Muscle layer of colon (tissue), 2 donors: ENCODE data around the gene SLC29A3.

Source experiments
- H3K27ac ChIP-seq: one replicate; pipeline ENCODE4 v1.7.0; 2013; ENCODE audit warnings: low read depth, mild to moderate bottlenecking, low read length, moderate library complexity
- H3K27me3 ChIP-seq, 2 donors: one replicate each; pipeline ENCODE4 v1.7.0; 2013; ENCODE audit warnings: low read length in 2 of 2, mild to moderate bottlenecking in 2 of 2; ENCODE audit not compliant: insufficient read depth in 2 of 2, control insufficient read depth in 1 of 2
- H3K36me3 ChIP-seq: one replicate; pipeline ENCODE4 v1.7.0; 2013; ENCODE audit warnings: mild to moderate bottlenecking, low read length; ENCODE audit not compliant: insufficient read depth
- H3K4me1 ChIP-seq: one replicate; pipeline ENCODE4 v1.7.0; 2013; ENCODE audit warnings: mild to moderate bottlenecking, low read length; ENCODE audit not compliant: insufficient read depth
- H3K4me3 ChIP-seq, 2 donors: one replicate each; pipeline ENCODE4 v1.7.0; 2013; ENCODE audit warnings: low read length in 2 of 2, low read depth in 1 of 2, mild to moderate bottlenecking in 1 of 2, moderate library complexity in 1 of 2
- H3K9ac ChIP-seq: one replicate; pipeline ENCODE4 v1.7.0; 2013; ENCODE audit warnings: low read length
- H3K9me3 ChIP-seq: one replicate; pipeline ENCODE4 v1.7.0; 2013; ENCODE audit warnings: mild to moderate bottlenecking, low read length
- donor health status: abdominal sarcoma.
- donor health status: Adenocarcinoma of cecum.

SLC29A3 gene

DNA sequence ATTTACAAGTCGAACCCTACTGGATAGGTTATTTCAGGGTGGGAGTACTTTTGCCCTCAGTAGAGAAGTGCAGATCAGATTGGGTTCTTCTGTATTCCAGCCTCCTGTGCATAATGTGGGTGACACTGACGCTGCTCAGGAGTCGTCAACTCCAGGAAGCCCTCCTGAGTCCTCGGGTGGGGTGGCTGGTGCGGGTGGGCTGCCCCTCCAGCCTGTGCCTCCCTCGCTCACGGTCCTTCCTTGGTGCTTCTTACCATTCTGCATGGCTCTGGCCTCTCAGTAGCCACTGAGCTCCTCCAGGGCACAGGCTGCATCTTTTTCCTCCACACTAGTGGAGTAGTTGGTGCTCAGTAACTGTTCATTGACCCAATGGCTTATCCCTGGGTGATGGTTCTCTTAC is 82.0 kb downstream of the SLC29A3 start:
- H3K27ac ChIP-seq = no peak overlapping the region
- H3K27me3 ChIP-seq = peaks cover 38 to 46% of the 10 kb centered on the region in 2 donors
- H3K4me1 ChIP-seq = peaks cover 11% of the 10 kb centered on the region
- no peaks in the 10 kb centered on the region for H3K9me3 ChIP-seq
- H3K4me3 ChIP-seq = no peak overlapping the region
- H3K9ac ChIP-seq = no peak overlapping the region
- no peaks in the 10 kb centered on the region for H3K36me3 ChIP-seq

- H3K27ac ChIP-seq = no peak overlapping the region
- H3K4me1 ChIP-seq = peaks cover 11% of the 10 kb centered on the region
- peaks cover 38 to 46% of the 10 kb centered on the region in 2 donors for H3K27me3 ChIP-seq
- no peak overlapping the region for H3K4me3 ChIP-seq
- H3K9ac ChIP-seq = no peak overlapping the region
- H3K9me3 ChIP-seq = no peaks in the 10 kb centered on the region
- H3K36me3 ChIP-seq = no peaks in the 10 kb centered on the region
These were observed 82.9 kb downstream of the SLC29A3 start for GRCh38 chr10:71402005-71402404.

GRCh38 chr10:71404503-71405295 is 85.6 kb downstream of the SLC29A3 start:
- H3K36me3 ChIP-seq = no peaks in the 10 kb centered on the region
- H3K4me1 ChIP-seq = no peaks in the 10 kb centered on the region
- H3K4me3 ChIP-seq = no peak overlapping the region
- H3K9me3 ChIP-seq = no peaks in the 10 kb centered on the region
- no peak overlapping the region for H3K9ac ChIP-seq
- no peak overlapping the region for H3K27ac ChIP-seq
- H3K27me3 ChIP-seq = peaks cover 19 to 20% of the 10 kb centered on the region in 2 donors

DNA sequence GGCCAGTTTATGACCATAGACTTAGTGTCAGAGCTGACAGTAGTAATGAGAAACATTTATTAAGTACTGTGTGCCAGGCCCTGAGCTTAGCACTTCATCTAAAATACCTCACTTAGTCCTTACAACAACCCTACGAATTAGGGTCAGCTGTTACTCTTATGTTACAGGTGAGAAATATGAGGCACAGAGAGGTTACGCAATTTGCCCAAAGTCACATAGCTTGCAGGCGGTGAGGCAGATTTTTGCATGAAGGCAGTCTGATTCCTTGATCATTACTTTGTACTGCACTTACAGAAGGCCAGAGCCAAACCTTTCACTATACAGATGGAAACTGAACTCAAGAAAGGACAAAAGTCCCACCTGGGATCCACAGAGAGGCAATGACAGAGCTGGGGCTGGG is 87.8 kb downstream of the SLC29A3 start:
- Histone ChIP-seq H3K27me3 (peaks cover 0 to under 1% of the 10 kb centered on the region in 2 donors), H3K27ac (no peak overlapping the region), H3K4me1 (no peaks in the 10 kb centered on the region), H3K9ac (no peak overlapping the region), H3K4me3 (no peak overlapping the region), H3K9me3 (no peaks in the 10 kb centered on the region), H3K36me3 (no peaks in the 10 kb centered on the region)

GRCh38 chr10:71408436-71409225 is 89.6 kb downstream of the SLC29A3 start:
- no peaks in the 10 kb centered on the region for H3K36me3 ChIP-seq
- no peaks in the 10 kb centered on the region for H3K27me3 ChIP-seq
- H3K4me1 ChIP-seq = no peaks in the 10 kb centered on the region
- H3K27ac ChIP-seq = no peak overlapping the region
- H3K9ac ChIP-seq = no peak overlapping the region
- no peaks in the 10 kb centered on the region for H3K9me3 ChIP-seq
- no peak overlapping the region for H3K4me3 ChIP-seq

- Histone ChIP-seq H3K27me3 (no peaks in the 10 kb centered on the region), H3K9ac (no peak overlapping the region), H3K9me3 (no peaks in the 10 kb centered on the region), H3K27ac (no peak overlapping the region), H3K4me3 (no peak overlapping the region), H3K4me1 (no peaks in the 10 kb centered on the region), H3K36me3 (no peaks in the 10 kb centered on the region)
These were observed 90.6 kb downstream of the SLC29A3 start for GRCh38 chr10:71409516-71410104.
